Endothelial cell of umbilical vein (primary cell): Measurements from ENCODE around the gene HSPA6.
"Not testable (repeated sequence)": the region's sequence is repeated elsewhere in the genome, so short reads cannot be mapped to it uniquely, and the experiment has no call there.

ENCODE experiments used
- EZH2 ChIP-seq: IDR thresholded peaks from 2 replicates; pipeline ENCODE4 v1.6.1; 2012; ENCODE audit warnings: borderline replicate concordance, low read depth, mild to moderate bottlenecking, moderate library complexity, low read length, inconsistent platforms; ENCODE audit not compliant: severe bottlenecking
- MYC ChIP-seq: IDR thresholded peaks from one replicate; pipeline ENCODE4 v1.6.1; 2011; ENCODE audit warnings: mild to moderate bottlenecking, low read depth, low read length
- POLR2A ChIP-seq: IDR thresholded peaks from 2 replicates; pipeline ENCODE4 v1.6.1; 2012; ENCODE audit warnings: low read depth, mild to moderate bottlenecking, control low read depth, low read length
- POLR2AphosphoS5 ChIP-seq: IDR thresholded peaks from 2 replicates; pipeline ENCODE4 v1.6.1; 2012; ENCODE audit warnings: low read depth, mild to moderate bottlenecking, control low read depth, low read length, moderate library complexity; ENCODE audit not compliant: insufficient read depth
- TF ChIP-seq, protein P1 (sequence below), 2 donors: IDR thresholded peaks; 1 replicate in 1 of 2; 2 replicates in 1 of 2; pipeline ENCODE4 v1.5.1; 2011; ENCODE audit warnings: low read length in 2 of 2, mild to moderate bottlenecking in 2 of 2, moderate library complexity in 2 of 2, control low read depth in 1 of 2, inconsistent platforms in 1 of 2, low read depth in 1 of 2; ENCODE audit not compliant: insufficient read depth in 1 of 2; ENCODE audit errors: extremely low read depth in 1 of 2

DNA sequence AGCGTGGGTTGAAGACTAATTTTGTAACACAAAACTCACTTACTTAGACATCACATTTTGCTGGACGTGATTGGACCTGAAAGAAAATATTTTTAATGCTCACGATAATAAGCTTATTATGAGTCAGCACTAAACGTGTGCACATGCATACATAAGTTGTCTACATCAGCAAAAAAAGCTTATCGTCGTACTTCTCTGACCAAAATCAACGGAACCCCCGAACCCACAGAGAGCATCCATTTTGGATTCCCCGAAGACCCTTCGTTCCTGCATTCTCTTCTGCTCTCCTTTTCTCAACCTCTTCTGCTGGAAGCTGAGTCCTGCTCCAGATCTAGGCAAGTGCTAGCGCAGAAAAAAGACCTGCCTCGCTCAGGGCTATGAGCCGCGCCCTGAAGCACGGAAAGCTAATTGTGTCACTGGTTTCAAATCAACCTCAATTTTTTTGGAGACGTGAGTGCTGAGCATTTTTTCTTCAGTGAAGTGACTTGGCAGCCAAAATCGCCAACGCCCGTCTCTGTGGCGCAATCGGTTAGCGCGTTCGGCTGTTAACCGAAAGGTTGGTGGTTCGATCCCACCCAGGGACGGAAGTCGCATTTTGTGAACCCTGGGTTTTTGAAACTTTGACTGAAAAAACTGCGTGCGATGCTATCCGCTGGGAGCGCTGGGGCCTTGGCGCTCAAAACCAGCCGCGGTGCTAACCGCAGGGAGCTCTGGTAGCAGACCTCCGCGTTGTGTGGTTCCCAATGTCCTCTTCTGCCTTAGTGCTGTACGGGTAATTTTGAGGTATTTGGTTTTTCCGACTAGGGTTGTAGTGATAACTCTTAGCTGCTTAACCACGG is 15.6 kb downstream of the HSPA6 start:
- TF ChIP-seq, protein P1, sequence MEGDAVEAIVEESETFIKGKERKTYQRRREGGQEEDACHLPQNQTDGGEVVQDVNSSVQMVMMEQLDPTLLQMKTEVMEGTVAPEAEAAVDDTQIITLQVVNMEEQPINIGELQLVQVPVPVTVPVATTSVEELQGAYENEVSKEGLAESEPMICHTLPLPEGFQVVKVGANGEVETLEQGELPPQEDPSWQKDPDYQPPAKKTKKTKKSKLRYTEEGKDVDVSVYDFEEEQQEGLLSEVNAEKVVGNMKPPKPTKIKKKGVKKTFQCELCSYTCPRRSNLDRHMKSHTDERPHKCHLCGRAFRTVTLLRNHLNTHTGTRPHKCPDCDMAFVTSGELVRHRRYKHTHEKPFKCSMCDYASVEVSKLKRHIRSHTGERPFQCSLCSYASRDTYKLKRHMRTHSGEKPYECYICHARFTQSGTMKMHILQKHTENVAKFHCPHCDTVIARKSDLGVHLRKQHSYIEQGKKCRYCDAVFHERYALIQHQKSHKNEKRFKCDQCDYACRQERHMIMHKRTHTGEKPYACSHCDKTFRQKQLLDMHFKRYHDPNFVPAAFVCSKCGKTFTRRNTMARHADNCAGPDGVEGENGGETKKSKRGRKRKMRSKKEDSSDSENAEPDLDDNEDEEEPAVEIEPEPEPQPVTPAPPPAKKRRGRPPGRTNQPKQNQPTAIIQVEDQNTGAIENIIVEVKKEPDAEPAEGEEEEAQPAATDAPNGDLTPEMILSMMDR (IDR thresholded peaks at IDR 0.05; ENCODE audit: extremely low read depth in 1 of 2, insufficient read depth in 1 of 2, low read depth in 1 of 2, low read length in 2 of 2) = not testable (repeated sequence)
- not testable (repeated sequence) for TF ChIP-seq EZH2, POLR2AphosphoS5, POLR2A, MYC
